ENCODE measurements around the gene PXYLP1.

PXYLP1 gene

GRCh38 chr3:141241616-141242376 lies 10.2 kb downstream of the PXYLP1 start:
- H3K4me3 ChIP-seq (ENCODE audit: low read length): no peak overlapping the region
- no peak for TF ChIP-seq CTCF (conservative IDR thresholded peaks at IDR 0.05; ENCODE audit: low read depth, low read length)
- no peak for DNase-seq (ENCODE audit: low read depth)

- H3K4me3 ChIP-seq (ENCODE audit: low read length): no peak overlapping the region
These were observed 10.9 kb downstream of the PXYLP1 start for GRCh38 chr3:141242377-141243092.

GRCh38 chr3:141243271-141243707 lies 11.7 kb downstream of the PXYLP1 start:
- H3K4me3 ChIP-seq (ENCODE audit: low read length): no peak overlapping the region
- no peak for TF ChIP-seq CTCF (conservative IDR thresholded peaks at IDR 0.05; ENCODE audit: low read depth, low read length)
- DNase-seq (ENCODE audit: low read depth): no peak

More at GRCh38 chr3:141242377-141243092, 10.9 kb downstream of the PXYLP1 start:
- TF ChIP-seq CTCF (conservative IDR thresholded peaks at IDR 0.05; ENCODE audit: low read depth, low read length): no peak
- no peak for DNase-seq (ENCODE audit: low read depth)

DNA sequence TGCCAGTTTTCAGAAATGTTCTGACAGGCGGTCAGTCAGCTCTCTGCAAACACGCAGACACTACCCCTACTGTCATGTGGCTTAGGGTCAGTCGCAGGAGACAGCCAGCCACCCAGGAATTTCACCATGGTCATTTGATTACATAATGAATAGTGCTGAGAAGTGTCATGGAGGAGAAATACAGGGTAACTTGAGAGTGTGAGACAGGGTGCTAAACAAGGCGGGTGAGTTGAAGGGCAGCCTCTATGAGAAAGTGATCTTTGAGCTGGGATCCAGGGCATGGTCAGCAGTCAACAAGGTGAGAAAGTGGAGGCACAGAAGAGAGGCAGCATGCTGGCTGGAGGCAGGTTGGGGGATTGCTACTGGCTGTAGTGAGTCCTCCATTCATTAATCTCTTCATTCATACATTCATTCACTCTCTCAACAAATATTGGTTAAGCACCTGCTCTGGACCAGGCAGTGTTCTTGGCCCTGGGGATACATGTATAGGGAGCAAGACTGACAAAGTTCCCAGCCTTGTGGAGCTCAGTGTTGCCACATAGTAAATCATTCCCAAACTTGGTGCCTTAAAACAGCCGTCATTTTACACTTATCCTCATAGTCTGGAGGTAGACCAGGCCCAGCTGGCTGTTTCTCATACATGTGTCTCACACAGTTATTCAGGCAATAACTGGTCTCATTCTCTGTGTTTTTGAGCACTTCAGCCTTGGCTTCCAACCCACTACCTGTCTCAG lies 14.8 kb downstream of the PXYLP1 start:
- no peak for TF ChIP-seq CTCF (conservative IDR thresholded peaks at IDR 0.05; ENCODE audit: low read depth, low read length)
- no peak overlapping the region for H3K4me3 ChIP-seq (ENCODE audit: low read length)
- DNase-seq (ENCODE audit: low read depth): no peak

- no peak overlapping the region for H3K4me3 ChIP-seq (ENCODE audit: low read length)
- DNase-seq (ENCODE audit: low read depth): no peak
- no peak for TF ChIP-seq CTCF (conservative IDR thresholded peaks at IDR 0.05; ENCODE audit: low read depth, low read length)
These were observed 15.3 kb downstream of the PXYLP1 start for GRCh38 chr3:141246958-141247301.

GRCh38 chr3:141248064-141248463 lies 16.4 kb downstream of the PXYLP1 start:
- H3K4me3 ChIP-seq (ENCODE audit: low read length): no peak overlapping the region
- no peak for TF ChIP-seq CTCF (conservative IDR thresholded peaks at IDR 0.05; ENCODE audit: low read depth, low read length)
- no peak for DNase-seq (ENCODE audit: low read depth)

Data from retinal pigment epithelial cell (primary cell).